HEK293 (cell line): ENCODE results near the gene MDFI.
A peak's percentile ranks its signal among the peaks of the same experiment; 100 is the strongest.

ENCODE experiments used
- EGR2 ChIP-seq: fragments of 450-650 bp; formaldehyde crosslinking; IDR thresholded peaks from 2 replicates; pipeline ENCODE4 v1.5.1; 2016; ENCODE audit warnings: low read depth, missing biosample characterization, missing genetic modification characterization
- KLF16 ChIP-seq: fragments of 450-650 bp; formaldehyde crosslinking; IDR thresholded peaks from 2 replicates; pipeline ENCODE4 v1.5.1; 2017; ENCODE audit warnings: missing biosample characterization, missing genetic modification characterization
- OSR2 ChIP-seq: fragments of 450-650 bp; formaldehyde crosslinking; IDR thresholded peaks from 2 replicates; pipeline ENCODE4 v1.5.1; 2016; ENCODE audit warnings: missing biosample characterization, missing genetic modification characterization
- SP7 ChIP-seq: fragments of 450-650 bp; formaldehyde crosslinking; IDR thresholded peaks from 2 replicates; pipeline ENCODE4 v1.5.1; 2016; ENCODE audit warnings: missing biosample characterization, missing genetic modification characterization
- WT1 ChIP-seq: fragments of 450-650 bp; formaldehyde crosslinking; IDR thresholded peaks from 2 replicates; pipeline ENCODE4 v1.5.1; 2016; ENCODE audit warnings: missing biosample characterization, missing genetic modification characterization
- YY2 ChIP-seq: fragments of 450-650 bp; formaldehyde crosslinking; IDR thresholded peaks from 2 replicates; pipeline ENCODE4 v1.5.1; 2016; ENCODE audit warnings: missing biosample characterization, missing genetic modification characterization
- ZBTB7A ChIP-seq: fragments of 450-650 bp; formaldehyde crosslinking; IDR thresholded peaks from 2 replicates; pipeline ENCODE4 v1.5.1; 2016; ENCODE audit warnings: low read depth, missing biosample characterization, missing genetic modification characterization
- ZEB2 ChIP-seq: fragments of 450-650 bp; formaldehyde crosslinking; IDR thresholded peaks from 2 replicates; pipeline ENCODE4 v1.5.1; 2016; ENCODE audit warnings: missing biosample characterization, missing genetic modification characterization
- ZFHX2 ChIP-seq: fragments of 450-650 bp; formaldehyde crosslinking; conservative IDR thresholded peaks from 2 replicates; pipeline ENCODE4 v1.5.1; 2016; ENCODE audit warnings: missing biosample characterization, missing genetic modification characterization
- ZFP3 ChIP-seq: fragments of 450-650 bp; formaldehyde crosslinking; IDR thresholded peaks from 2 replicates; pipeline ENCODE4 v1.5.1; 2016; ENCODE audit warnings: low read depth, missing biosample characterization, missing genetic modification characterization
- ZNF112 ChIP-seq: fragments of 450-650 bp; formaldehyde crosslinking; IDR thresholded peaks from 2 replicates; pipeline ENCODE4 v1.5.0; 2017; ENCODE audit warnings: missing biosample characterization, missing genetic modification characterization
- ZNF133 ChIP-seq: fragments of 450-650 bp; formaldehyde crosslinking; IDR thresholded peaks from 2 replicates; pipeline ENCODE4 v1.5.1; 2016; ENCODE audit warnings: missing biosample characterization, missing genetic modification characterization
- ZNF138 ChIP-seq: fragments of 450-650 bp; formaldehyde crosslinking; IDR thresholded peaks from 2 replicates; pipeline ENCODE4 v1.5.1; 2016; ENCODE audit warnings: missing biosample characterization, missing genetic modification characterization, borderline replicate concordance
- ZNF2 ChIP-seq: fragments of 450-650 bp; formaldehyde crosslinking; IDR thresholded peaks from 2 replicates; pipeline ENCODE4 v1.5.1; 2016; ENCODE audit warnings: missing biosample characterization, missing genetic modification characterization
- ZNF292 ChIP-seq: fragments of 450-650 bp; formaldehyde crosslinking; IDR thresholded peaks from 2 replicates; pipeline ENCODE4 v1.5.1; 2016; ENCODE audit warnings: low read depth, missing biosample characterization, missing genetic modification characterization, borderline replicate concordance
- ZNF324 ChIP-seq: fragments of 450-650 bp; formaldehyde crosslinking; IDR thresholded peaks from 2 replicates; pipeline ENCODE4 v1.5.1; 2016; ENCODE audit warnings: missing biosample characterization, missing genetic modification characterization
- ZNF549 ChIP-seq: fragments of 450-650 bp; IDR thresholded peaks from 2 replicates; pipeline ENCODE4 v1.5.1; 2018; ENCODE audit warnings: missing biosample characterization, missing genetic modification characterization, mild to moderate bottlenecking, inconsistent platforms, moderate library complexity
- ZNF571 ChIP-seq: fragments of 450-650 bp; formaldehyde crosslinking; IDR thresholded peaks from 2 replicates; pipeline ENCODE4 v1.5.0; 2017; ENCODE audit warnings: missing biosample characterization, missing genetic modification characterization
- ZNF600 ChIP-seq: fragments of 450-650 bp; formaldehyde crosslinking; IDR thresholded peaks from 2 replicates; pipeline ENCODE4 v1.5.1; 2016; ENCODE audit warnings: missing biosample characterization, missing genetic modification characterization
- ZNF658 ChIP-seq: fragments of 450-650 bp; formaldehyde crosslinking; IDR thresholded peaks from 2 replicates; pipeline ENCODE4; 2016; ENCODE audit warnings: missing biosample characterization, missing genetic modification characterization
- ZNF670 ChIP-seq: fragments of 450-650 bp; formaldehyde crosslinking; IDR thresholded peaks from 2 replicates; pipeline ENCODE4 v1.5.1; 2016; ENCODE audit warnings: missing biosample characterization, missing genetic modification characterization, low read depth
- ZNF747 ChIP-seq: fragments of 450-650 bp; formaldehyde crosslinking; IDR thresholded peaks from 2 replicates; pipeline ENCODE4 v1.5.1; 2016; ENCODE audit warnings: missing biosample characterization, missing genetic modification characterization
- ZNF76 ChIP-seq: fragments of 450-650 bp; formaldehyde crosslinking; IDR thresholded peaks from 2 replicates; pipeline ENCODE4; 2016; ENCODE audit warnings: low read depth, missing biosample characterization, missing genetic modification characterization, borderline replicate concordance
- ZNF777 ChIP-seq: fragments of 450-650 bp; formaldehyde crosslinking; IDR thresholded peaks from 2 replicates; pipeline ENCODE4 v1.5.1; 2017; ENCODE audit warnings: missing biosample characterization, missing genetic modification characterization, borderline replicate concordance
- ZNF792 ChIP-seq: fragments of 450-650 bp; formaldehyde crosslinking; IDR thresholded peaks from 2 replicates; pipeline ENCODE4 v1.5.1; 2016; ENCODE audit warnings: missing biosample characterization, missing genetic modification characterization
- TF ChIP-seq, protein P1 (sequence below): fragments of 450-650 bp; formaldehyde crosslinking; IDR thresholded peaks from 2 replicates; pipeline ENCODE4 v1.5.1; 2017; ENCODE audit warnings: missing biosample characterization, missing genetic modification characterization
- TF ChIP-seq, protein P2 (sequence below): fragments of 450-650 bp; formaldehyde crosslinking; IDR thresholded peaks from 2 replicates; pipeline ENCODE4 v1.5.1; 2016; ENCODE audit warnings: missing biosample characterization, missing genetic modification characterization
- TF ChIP-seq, protein P3 (sequence below): fragments of 450-650 bp; formaldehyde crosslinking; IDR thresholded peaks from 2 replicates; pipeline ENCODE4 v1.5.1; 2016; ENCODE audit warnings: missing biosample characterization, missing genetic modification characterization
- TF ChIP-seq, protein P4 (sequence below): fragments of 450-650 bp; formaldehyde crosslinking; IDR thresholded peaks from 2 replicates; pipeline ENCODE4 v1.5.1; 2017; ENCODE audit warnings: missing biosample characterization, missing genetic modification characterization
- TF ChIP-seq, protein P5 (sequence below): fragments of 450-650 bp; formaldehyde crosslinking; IDR thresholded peaks from 2 replicates; pipeline ENCODE4 v1.5.1; 2016; ENCODE audit warnings: missing biosample characterization, missing genetic modification characterization

Gene MDFI

DNA sequence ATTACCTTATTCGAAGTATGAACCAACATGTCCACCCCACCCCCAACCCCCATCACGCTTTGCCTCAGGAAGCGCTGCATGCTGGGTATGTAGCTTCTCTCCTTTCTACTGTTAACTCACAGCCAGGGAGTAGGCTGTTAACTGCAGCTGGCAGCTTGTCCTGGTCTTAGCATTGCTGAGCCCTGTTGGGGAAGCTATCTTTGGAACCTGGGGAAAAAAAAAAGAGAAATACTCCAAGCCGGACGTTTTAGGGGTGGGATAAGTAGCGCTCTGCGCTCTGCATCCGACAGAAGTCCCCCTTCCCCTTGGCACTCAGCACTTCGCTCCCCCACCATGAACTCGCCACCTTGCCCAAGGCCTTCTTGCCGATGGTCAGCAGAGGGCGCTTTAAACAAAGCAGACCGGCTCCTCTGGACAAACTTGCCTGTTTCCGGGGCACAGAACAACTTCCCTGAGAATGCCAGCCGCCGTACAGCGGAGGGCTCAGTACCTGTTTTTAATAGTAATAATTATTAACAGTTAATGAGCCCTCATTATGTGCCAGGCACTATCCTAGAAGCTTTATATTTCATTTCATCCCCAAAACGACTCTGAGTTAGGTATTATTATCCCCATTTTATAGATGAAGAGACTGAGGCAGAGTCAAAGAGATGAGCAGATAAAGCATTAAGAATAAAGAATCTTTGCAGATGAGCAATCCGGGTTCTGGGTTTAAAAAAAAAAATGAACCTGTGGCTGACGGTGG, 35.2 kb upstream of the MDFI start (continued):
- TF ChIP-seq, protein P1, sequence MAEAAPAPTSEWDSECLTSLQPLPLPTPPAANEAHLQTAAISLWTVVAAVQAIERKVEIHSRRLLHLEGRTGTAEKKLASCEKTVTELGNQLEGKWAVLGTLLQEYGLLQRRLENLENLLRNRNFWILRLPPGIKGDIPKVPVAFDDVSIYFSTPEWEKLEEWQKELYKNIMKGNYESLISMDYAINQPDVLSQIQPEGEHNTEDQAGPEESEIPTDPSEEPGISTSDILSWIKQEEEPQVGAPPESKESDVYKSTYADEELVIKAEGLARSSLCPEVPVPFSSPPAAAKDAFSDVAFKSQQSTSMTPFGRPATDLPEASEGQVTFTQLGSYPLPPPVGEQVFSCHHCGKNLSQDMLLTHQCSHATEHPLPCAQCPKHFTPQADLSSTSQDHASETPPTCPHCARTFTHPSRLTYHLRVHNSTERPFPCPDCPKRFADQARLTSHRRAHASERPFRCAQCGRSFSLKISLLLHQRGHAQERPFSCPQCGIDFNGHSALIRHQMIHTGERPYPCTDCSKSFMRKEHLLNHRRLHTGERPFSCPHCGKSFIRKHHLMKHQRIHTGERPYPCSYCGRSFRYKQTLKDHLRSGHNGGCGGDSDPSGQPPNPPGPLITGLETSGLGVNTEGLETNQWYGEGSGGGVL (tag by site-specific recombination) = no peak
- no peak for TF ChIP-seq OSR2 (tag by site-specific recombination)
- peak; percentile 81; the same call in 1 of the 2 replicates for TF ChIP-seq ZNF76 (tag by site-specific recombination)
- TF ChIP-seq ZNF658 (tag by site-specific recombination) = no peak
- no peak for TF ChIP-seq YY2 (tag by site-specific recombination)
- no peak for TF ChIP-seq ZFHX2 (tag by site-specific recombination)
- no peak for TF ChIP-seq ZNF112
- TF ChIP-seq ZNF600 = no peak
- no peak for TF ChIP-seq ZNF792 (tag by site-specific recombination)
- TF ChIP-seq, protein P2, sequence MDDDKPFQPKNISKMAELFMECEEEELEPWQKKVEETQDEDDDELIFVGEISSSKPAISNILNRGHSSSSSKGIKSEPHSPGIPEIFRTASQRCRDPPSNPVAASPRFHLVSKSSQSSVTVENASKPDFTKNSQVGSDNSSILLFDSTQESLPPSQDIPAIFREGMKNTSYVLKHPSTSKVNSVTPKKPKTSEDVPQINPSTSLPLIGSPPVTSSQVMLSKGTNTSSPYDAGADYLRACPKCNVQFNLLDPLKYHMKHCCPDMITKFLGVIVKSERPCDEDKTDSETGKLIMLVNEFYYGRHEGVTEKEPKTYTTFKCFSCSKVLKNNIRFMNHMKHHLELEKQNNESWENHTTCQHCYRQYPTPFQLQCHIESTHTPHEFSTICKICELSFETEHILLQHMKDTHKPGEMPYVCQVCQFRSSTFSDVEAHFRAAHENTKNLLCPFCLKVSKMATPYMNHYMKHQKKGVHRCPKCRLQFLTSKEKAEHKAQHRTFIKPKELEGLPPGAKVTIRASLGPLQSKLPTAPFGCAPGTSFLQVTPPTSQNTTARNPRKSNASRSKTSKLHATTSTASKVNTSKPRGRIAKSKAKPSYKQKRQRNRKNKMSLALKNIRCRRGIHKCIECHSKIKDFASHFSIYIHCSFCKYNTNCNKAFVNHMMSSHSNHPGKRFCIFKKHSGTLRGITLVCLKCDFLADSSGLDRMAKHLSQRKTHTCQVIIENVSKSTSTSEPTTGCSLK (tag by site-specific recombination) = no peak
- peak; percentile 46; the same call in 1 of the 2 replicates for TF ChIP-seq SP7 (tag by site-specific recombination)
- TF ChIP-seq ZNF324 = no peak
- no peak for TF ChIP-seq KLF16 (tag by site-specific recombination)
- no peak for TF ChIP-seq ZNF549 (tag by site-specific recombination)
- TF ChIP-seq WT1 (tag by site-specific recombination) = no peak
- TF ChIP-seq ZEB2 (tag by site-specific recombination) = no peak
- TF ChIP-seq ZFP3 = no peak
- no peak for TF ChIP-seq ZNF777
- TF ChIP-seq ZNF571 (tag by site-specific recombination) = no peak
- TF ChIP-seq ZBTB7A (tag by site-specific recombination) = no peak
- TF ChIP-seq ZNF133 (tag by site-specific recombination) = no peak
- no peak for TF ChIP-seq ZNF670
- TF ChIP-seq, protein P3, sequence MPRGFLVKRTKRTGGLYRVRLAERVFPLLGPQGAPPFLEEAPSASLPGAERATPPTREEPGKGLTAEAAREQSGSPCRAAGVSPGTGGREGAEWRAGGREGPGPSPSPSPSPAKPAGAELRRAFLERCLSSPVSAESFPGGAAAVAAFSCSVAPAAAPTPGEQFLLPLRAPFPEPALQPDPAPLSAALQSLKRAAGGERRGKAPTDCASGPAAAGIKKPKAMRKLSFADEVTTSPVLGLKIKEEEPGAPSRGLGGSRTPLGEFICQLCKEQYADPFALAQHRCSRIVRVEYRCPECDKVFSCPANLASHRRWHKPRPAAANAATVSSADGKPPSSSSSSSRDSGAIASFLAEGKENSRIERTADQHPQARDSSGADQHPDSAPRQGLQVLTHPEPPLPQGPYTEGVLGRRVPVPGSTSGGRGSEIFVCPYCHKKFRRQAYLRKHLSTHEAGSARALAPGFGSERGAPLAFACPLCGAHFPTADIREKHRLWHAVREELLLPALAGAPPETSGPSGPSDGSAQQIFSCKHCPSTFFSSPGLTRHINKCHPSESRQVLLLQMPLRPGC = no peak
- TF ChIP-seq ZNF2 (tag by site-specific recombination) = peak; percentile 97
- no peak for TF ChIP-seq EGR2
- no peak for TF ChIP-seq ZNF138 (tag by site-specific recombination)
- no peak for TF ChIP-seq ZNF292 (tag by site-specific recombination)
- TF ChIP-seq, protein P4, sequence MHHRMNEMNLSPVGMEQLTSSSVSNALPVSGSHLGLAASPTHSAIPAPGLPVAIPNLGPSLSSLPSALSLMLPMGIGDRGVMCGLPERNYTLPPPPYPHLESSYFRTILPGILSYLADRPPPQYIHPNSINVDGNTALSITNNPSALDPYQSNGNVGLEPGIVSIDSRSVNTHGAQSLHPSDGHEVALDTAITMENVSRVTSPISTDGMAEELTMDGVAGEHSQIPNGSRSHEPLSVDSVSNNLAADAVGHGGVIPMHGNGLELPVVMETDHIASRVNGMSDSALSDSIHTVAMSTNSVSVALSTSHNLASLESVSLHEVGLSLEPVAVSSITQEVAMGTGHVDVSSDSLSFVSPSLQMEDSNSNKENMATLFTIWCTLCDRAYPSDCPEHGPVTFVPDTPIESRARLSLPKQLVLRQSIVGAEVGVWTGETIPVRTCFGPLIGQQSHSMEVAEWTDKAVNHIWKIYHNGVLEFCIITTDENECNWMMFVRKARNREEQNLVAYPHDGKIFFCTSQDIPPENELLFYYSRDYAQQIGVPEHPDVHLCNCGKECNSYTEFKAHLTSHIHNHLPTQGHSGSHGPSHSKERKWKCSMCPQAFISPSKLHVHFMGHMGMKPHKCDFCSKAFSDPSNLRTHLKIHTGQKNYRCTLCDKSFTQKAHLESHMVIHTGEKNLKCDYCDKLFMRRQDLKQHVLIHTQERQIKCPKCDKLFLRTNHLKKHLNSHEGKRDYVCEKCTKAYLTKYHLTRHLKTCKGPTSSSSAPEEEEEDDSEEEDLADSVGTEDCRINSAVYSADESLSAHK = no peak
- TF ChIP-seq, protein P5, sequence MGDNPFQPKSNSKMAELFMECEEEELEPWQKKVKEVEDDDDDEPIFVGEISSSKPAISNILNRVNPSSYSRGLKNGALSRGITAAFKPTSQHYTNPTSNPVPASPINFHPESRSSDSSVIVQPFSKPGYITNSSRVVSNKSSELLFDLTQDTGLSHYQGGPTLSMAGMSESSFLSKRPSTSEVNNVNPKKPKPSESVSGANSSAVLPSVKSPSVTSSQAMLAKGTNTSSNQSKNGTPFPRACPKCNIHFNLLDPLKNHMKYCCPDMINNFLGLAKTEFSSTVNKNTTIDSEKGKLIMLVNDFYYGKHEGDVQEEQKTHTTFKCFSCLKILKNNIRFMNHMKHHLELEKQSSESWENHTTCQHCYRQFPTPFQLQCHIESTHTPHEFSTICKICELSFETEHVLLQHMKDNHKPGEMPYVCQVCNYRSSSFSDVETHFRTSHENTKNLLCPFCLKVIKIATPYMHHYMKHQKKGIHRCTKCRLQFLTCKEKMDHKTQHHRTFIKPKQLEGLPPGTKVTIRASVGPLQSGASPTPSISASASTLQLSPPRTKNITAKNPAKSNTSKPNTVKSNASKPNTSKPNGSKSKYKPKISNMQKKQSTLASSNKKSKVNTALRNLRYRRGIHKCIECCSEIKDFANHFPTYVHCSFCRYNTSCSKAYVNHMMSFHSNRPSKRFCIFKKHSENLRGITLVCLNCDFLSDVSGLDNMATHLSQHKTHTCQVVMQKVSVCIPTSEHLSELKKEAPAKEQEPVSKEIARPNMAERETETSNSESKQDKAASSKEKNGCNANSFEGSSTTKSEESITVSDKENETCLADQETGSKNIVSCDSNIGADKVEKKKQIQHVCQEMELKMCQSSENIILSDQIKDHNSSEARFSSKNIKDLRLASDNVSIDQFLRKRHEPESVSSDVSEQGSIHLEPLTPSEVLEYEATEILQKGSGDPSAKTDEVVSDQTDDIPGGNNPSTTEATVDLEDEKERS (tag by site-specific recombination) = no peak
- no peak for TF ChIP-seq ZNF747
